Measurements from ENCODE around the gene PRSS27. TPM values are rescaled to one million over a fixed set of nuclear protein-coding genes. Genes with fewer than 3 reads are reported as not detected.

PRSS27 gene
- total RNA-seq, 2 experiments from 2014 or later, result 1.2 to 1.4 TPM

DNA sequence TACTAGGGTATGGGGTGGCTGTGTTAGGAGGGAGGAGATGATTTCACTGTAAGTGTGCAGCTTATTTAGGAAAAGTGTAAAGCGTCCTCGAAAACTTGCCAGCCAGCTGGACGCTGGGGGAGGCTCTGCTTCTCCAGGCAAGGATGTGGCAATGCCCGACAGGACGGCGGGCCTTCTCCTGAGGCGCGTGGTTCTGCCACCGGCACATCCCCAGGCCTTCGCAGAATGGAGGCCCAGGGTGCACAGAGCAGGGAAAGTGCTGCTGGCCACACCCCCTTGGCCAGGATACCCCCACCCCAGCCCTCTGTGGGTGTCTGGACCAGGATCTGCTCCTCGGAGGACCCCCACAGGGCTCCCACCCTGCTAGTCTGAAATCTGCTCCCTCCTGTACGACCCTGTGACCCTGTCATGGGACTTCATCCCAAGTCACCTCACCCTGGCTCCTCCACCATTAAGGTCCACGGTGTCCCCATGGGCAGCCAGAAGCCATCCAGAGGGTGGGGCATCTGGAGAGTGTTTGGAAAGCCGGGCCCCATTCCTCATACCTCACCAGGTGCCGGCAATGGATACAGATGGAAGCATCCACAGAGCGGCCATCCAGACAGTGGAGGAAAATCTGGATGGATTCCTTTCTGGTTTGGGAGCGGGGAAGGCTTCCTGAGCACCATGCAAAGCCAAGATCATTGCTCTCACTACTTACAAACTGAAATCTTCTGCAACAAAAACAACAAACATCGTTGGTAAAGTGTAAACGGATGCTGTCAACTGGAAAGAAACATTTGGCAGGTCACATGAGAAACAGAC lies 23.2 kb upstream of the PRSS27 start:
- Mint-ChIP-seq H3K9me3 (no peaks in the 10 kb centered on the region), H3K4me3 (no peak overlapping the region), H3K27me3 (no peaks in the 10 kb centered on the region), H3K27ac (no peak overlapping the region), H3K36me3 (ENCODE audit: low read depth) (no peaks in the 10 kb centered on the region), H3K4me1 (ENCODE audit: low read depth) (no peaks in the 10 kb centered on the region)
- no peak for DNase-seq
- TF ChIP-seq, protein P1, sequence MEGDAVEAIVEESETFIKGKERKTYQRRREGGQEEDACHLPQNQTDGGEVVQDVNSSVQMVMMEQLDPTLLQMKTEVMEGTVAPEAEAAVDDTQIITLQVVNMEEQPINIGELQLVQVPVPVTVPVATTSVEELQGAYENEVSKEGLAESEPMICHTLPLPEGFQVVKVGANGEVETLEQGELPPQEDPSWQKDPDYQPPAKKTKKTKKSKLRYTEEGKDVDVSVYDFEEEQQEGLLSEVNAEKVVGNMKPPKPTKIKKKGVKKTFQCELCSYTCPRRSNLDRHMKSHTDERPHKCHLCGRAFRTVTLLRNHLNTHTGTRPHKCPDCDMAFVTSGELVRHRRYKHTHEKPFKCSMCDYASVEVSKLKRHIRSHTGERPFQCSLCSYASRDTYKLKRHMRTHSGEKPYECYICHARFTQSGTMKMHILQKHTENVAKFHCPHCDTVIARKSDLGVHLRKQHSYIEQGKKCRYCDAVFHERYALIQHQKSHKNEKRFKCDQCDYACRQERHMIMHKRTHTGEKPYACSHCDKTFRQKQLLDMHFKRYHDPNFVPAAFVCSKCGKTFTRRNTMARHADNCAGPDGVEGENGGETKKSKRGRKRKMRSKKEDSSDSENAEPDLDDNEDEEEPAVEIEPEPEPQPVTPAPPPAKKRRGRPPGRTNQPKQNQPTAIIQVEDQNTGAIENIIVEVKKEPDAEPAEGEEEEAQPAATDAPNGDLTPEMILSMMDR (IDR thresholded peaks at IDR 0.05), result no peak
- POLR2A ChIA-PET, result interaction anchor here (1.0 kb wide), 1 partner anchor 8 kb away, joined by 5 read pairs; the partner anchor contains the start of gene SRRM2
- CTCF ChIA-PET, result no interaction called here
- ATAC-seq, result no peak
- intact Hi-C loops (cut with micrococcal nuclease), result no loop called here

DNA sequence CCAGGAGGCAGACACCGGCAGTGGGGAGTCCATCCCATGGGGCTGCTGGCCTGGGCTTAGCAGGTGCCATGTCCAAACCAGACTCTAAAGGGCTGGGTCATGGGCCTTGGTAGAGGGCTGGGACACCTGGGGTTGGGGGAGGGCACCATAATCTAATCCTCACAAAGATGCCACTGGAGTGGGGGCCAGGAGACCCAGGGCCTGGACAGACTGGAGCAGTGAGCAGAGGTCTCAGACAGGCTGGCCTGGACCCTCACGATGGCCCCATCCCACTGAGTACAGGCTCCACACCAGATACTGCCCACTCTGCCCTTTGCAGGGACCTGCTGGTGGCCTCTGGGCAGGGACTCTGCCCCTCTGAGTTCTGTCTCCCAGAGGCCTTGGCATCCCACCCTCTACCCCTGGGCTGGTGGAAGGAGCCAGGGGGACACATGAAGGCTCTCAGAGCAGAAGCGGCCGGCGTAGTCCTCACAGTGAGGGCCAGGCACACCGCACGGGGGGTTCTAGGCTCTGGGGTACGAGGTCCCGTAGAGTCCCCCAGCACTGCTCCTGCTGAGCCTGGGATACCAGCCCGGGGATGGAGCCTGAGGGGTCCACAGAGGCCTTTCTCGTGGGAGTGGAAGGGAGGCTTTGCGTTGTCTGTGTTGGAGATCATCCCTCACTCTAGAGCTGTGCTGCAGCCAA lies 22.4 kb upstream of the PRSS27 start:
- TF ChIP-seq, protein P1 (IDR thresholded peaks at IDR 0.05), result no peak
- DNase-seq, result no peak
- ATAC-seq, result no peak
- CTCF ChIA-PET, result no interaction called here
- H3K4me1 Mint-ChIP-seq (ENCODE audit: low read depth), result no peaks in the 10 kb centered on the region
- intact Hi-C loops (cut with micrococcal nuclease), result no loop called here
- no peaks in the 10 kb centered on the region for H3K36me3 Mint-ChIP-seq (ENCODE audit: low read depth)
- H3K27ac Mint-ChIP-seq, result no peak overlapping the region
- POLR2A ChIA-PET, result interaction anchor here (1.0 to 1.1 kb wide), 4 partner anchors 9 to 24 kb away, joined by 3 to 5 read pairs (median 3); partner anchors contain the start of gene SRRM2
- H3K4me3 Mint-ChIP-seq, result no peak overlapping the region
- H3K9me3 Mint-ChIP-seq, result no peaks in the 10 kb centered on the region
- H3K27me3 Mint-ChIP-seq, result no peaks in the 10 kb centered on the region

DNA sequence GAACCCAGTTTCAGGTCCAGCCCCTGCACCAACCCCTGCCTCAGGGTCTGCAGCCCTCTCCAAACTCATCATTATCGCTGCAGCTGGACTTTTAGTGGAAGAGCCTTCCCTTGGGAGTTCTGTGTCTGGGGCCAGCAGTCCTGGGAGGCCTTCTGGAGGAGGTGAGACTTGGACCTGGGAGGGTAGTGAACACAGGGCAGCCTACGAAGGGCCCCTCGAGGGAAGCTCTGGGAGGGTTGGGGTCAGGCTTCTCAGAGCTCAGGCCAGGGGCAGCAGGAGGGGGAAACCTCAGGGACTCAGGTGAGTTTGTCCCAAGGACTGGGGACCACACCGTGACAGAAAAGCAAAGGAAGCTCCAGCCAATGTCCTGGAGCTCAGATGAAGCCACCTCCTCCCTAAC lies 21.1 kb upstream of the PRSS27 start:
- H3K9me3 Mint-ChIP-seq, result no peaks in the 10 kb centered on the region
- no peaks in the 10 kb centered on the region for H3K27me3 Mint-ChIP-seq
- TF ChIP-seq, protein P1 (IDR thresholded peaks at IDR 0.05), result no peak
- intact Hi-C loops (cut with micrococcal nuclease), result no loop called here
- no peak for DNase-seq
- no peak overlapping the region for H3K27ac Mint-ChIP-seq
- no peak overlapping the region for H3K4me3 Mint-ChIP-seq
- ChIA-PET POLR2A (interaction anchor here (0.6 to 1.3 kb wide), 5 partner anchors 10 to 25 kb away, joined by 3 read pairs; partner anchors contain the start of gene SRRM2), CTCF (no interaction called here)
- no peaks in the 10 kb centered on the region for H3K36me3 Mint-ChIP-seq (ENCODE audit: low read depth)
- ATAC-seq, result no peak
- H3K4me1 Mint-ChIP-seq (ENCODE audit: low read depth), result no peaks in the 10 kb centered on the region

DNA sequence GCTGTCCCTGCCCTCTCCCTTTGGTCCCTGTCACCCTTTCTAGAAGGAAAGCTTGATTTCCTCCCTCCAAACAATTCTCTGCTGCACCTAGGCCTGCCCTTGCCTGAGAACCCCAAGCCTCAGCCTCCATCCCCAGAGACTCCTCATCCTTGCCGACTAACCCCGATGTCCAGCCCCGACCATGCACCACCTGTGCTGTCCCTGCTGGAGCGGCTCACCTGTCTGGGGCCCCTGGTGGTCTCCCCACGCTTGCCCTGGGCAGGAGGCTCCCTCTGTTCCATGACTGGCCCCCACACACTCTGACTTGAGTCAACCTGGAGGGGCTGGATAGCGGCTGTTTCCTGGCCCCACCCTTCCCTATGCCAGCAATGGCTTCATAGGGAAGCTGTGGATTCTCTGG lies 20.5 kb upstream of the PRSS27 start:
- DNase-seq (no peak), ATAC-seq (no peak)
- Mint-ChIP-seq H3K27ac (no peak overlapping the region), H3K4me3 (no peak overlapping the region), H3K9me3 (no peaks in the 10 kb centered on the region), H3K4me1 (ENCODE audit: low read depth) (no peaks in the 10 kb centered on the region), H3K27me3 (no peaks in the 10 kb centered on the region), H3K36me3 (ENCODE audit: low read depth) (no peaks in the 10 kb centered on the region)
- intact Hi-C loops (cut with micrococcal nuclease), result no loop called here
- TF ChIP-seq, protein P1 (IDR thresholded peaks at IDR 0.05), result no peak
- CTCF ChIA-PET, result no interaction called here
- POLR2A ChIA-PET, result interaction anchor here (1.0 to 1.3 kb wide), 2 partner anchors 11 kb away, joined by 3 read pairs; no protein-coding TSS in a partner anchor
